Activated CD8-positive, alpha-beta memory T cell treated with anti-CD3 and anti-CD28 coated beads, Interleukin-2, amount 50 U/mL, for 1 hour (primary cell): Measurements from ENCODE around the gene ADRM1.

Experiments used
- DNase-seq: peaks from one replicate; pipeline ENCODE4 v3.0.0-alpha.2; 2020; ENCODE audit errors: extremely low read depth

The ADRM1 gene

GRCh38 chr20:62355878-62356588 is 53.2 kb downstream of the ADRM1 start:
- DNase-seq: no peak

GRCh38 chr20:62356589-62357186 is 53.9 kb downstream of the ADRM1 start:
- no peak for DNase-seq

GRCh38 chr20:62357187-62357667 is 54.4 kb downstream of the ADRM1 start:
- no peak for DNase-seq

- no peak for DNase-seq
Measured at GRCh38 chr20:62357681-62358080, 54.9 kb downstream of the ADRM1 start.
